ENCODE measurements around the gene PM20D2.

- no peak for TF ChIP-seq ZBTB49 (tag by site-specific recombination; IDR thresholded peaks at IDR 0.05; ENCODE audit: low read depth)
- TF ChIP-seq, protein P1, sequence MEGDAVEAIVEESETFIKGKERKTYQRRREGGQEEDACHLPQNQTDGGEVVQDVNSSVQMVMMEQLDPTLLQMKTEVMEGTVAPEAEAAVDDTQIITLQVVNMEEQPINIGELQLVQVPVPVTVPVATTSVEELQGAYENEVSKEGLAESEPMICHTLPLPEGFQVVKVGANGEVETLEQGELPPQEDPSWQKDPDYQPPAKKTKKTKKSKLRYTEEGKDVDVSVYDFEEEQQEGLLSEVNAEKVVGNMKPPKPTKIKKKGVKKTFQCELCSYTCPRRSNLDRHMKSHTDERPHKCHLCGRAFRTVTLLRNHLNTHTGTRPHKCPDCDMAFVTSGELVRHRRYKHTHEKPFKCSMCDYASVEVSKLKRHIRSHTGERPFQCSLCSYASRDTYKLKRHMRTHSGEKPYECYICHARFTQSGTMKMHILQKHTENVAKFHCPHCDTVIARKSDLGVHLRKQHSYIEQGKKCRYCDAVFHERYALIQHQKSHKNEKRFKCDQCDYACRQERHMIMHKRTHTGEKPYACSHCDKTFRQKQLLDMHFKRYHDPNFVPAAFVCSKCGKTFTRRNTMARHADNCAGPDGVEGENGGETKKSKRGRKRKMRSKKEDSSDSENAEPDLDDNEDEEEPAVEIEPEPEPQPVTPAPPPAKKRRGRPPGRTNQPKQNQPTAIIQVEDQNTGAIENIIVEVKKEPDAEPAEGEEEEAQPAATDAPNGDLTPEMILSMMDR (tag by site-specific recombination; IDR thresholded peaks at IDR 0.05) = no peak
- no peak for TF ChIP-seq YY1 (tag by site-specific recombination; IDR thresholded peaks at IDR 0.05)
Measured at GRCh38 chr6:89146718-89147700, 1.2 kb downstream of the PM20D2 start.
